GM23338 (cell line): Measurements from ENCODE around the gene BTRC.

Source experiments
- CREB1 ChIP-seq: fragments of 250-450 bp; sonication (Bioruptor Pico); IDR thresholded peaks from 2 replicates; pipeline ENCODE4 v1.5.0; 2020; ENCODE audit warnings: low read depth, mild to moderate bottlenecking, moderate library complexity
- EZH2 ChIP-seq: fragments of 200-600 bp; sonication (generic); IDR thresholded peaks from one replicate; pipeline ENCODE4 v1.8.0; 2017; ENCODE audit warnings: antibody characterized with exemption, mild to moderate bottlenecking, low read depth; ENCODE audit not compliant: unreplicated experiment
- EZH2phosphoT487 ChIP-seq: fragments of 200-600 bp; sonication (generic); IDR thresholded peaks from one replicate; pipeline ENCODE4 v1.8.1; 2018; ENCODE audit warnings: antibody characterized with exemption; ENCODE audit not compliant: unreplicated experiment
- JUNB ChIP-seq: IDR thresholded peaks from one replicate; pipeline ENCODE4 v1.6.1; 2016; ENCODE audit warnings: antibody characterized with exemption; ENCODE audit not compliant: unreplicated experiment
- NANOG ChIP-seq: IDR thresholded peaks from 2 replicates; pipeline ENCODE4 v1.6.1; 2016; ENCODE audit warnings: antibody characterized with exemption, borderline replicate concordance
- POLR2AphosphoS5 ChIP-seq: IDR thresholded peaks from 2 replicates; pipeline ENCODE4 v1.6.1; 2016; ENCODE audit warnings: antibody characterized with exemption, low read depth
- STAT1 ChIP-seq: IDR thresholded peaks from one replicate; pipeline ENCODE4 v1.6.1; 2016; ENCODE audit warnings: antibody characterized with exemption; ENCODE audit not compliant: unreplicated experiment
- ZNF114 ChIP-seq: fragments of 250-450 bp; sonication (Bioruptor Pico); IDR thresholded peaks from 2 replicates; pipeline ENCODE4 v1.5.0; 2020; ENCODE audit warnings: mild to moderate bottlenecking, moderate library complexity
- TF ChIP-seq, protein P1 (sequence below), 2 experiments: fragments of 200-600 bp in 1 of 2; sonication (generic) in 1 of 2; conservative IDR thresholded peaks; 2 replicates each; pipeline versions ENCODE4 v1.5.1 to v1.6.1; 2016 to 2017; ENCODE audit warnings: antibody characterized with exemption in 2 of 2, low read depth in 2 of 2, mild to moderate bottlenecking in 2 of 2, moderate library complexity in 1 of 2
- TF ChIP-seq, protein P2 (sequence below): IDR thresholded peaks from one replicate; pipeline ENCODE4 v1.6.1; 2018; ENCODE audit warnings: antibody characterized with exemption; ENCODE audit not compliant: unreplicated experiment
- TF ChIP-seq, protein P3 (sequence below): fragments of 250-450 bp; sonication (Bioruptor Pico); IDR thresholded peaks from 2 replicates; pipeline ENCODE4 v1.5.0; 2020; ENCODE audit warnings: mild to moderate bottlenecking, moderate library complexity
- TF ChIP-seq, protein P4 (sequence below): IDR thresholded peaks from 2 replicates; pipeline ENCODE4 v1.6.1; 2016; ENCODE audit warnings: antibody characterized with exemption

DNA sequence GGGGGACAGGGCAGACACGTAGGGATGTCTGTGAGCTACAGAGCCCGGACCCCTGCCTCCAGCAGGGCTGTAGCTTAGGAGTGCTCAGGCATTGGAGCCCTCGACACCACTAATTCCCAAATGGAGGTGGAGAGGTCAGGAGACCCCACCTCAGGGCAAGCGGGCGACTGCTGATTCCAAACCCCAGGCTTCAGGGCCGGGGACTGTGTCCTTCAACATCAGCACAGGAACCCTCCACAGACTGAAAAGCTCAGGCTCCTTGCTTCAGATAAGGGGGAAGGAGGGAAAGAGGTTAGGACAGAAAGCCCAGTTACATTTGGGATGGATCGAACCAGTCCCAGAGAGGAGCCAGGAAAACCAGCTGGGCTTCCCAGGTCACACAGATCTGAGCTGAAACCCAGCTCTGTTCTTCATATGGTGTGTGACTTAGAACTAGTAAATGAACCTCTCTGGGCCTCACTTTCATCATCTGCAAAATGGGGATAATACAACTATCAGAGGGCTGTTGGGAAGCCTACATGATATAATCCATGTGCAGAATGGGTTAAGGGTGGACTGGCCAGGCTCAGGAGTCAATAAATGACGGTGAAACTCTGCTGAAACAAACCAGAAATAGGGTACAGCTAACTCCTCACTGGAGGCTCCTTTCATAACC lies 217.4 kb downstream of the BTRC start:
- TF ChIP-seq, protein P1, sequence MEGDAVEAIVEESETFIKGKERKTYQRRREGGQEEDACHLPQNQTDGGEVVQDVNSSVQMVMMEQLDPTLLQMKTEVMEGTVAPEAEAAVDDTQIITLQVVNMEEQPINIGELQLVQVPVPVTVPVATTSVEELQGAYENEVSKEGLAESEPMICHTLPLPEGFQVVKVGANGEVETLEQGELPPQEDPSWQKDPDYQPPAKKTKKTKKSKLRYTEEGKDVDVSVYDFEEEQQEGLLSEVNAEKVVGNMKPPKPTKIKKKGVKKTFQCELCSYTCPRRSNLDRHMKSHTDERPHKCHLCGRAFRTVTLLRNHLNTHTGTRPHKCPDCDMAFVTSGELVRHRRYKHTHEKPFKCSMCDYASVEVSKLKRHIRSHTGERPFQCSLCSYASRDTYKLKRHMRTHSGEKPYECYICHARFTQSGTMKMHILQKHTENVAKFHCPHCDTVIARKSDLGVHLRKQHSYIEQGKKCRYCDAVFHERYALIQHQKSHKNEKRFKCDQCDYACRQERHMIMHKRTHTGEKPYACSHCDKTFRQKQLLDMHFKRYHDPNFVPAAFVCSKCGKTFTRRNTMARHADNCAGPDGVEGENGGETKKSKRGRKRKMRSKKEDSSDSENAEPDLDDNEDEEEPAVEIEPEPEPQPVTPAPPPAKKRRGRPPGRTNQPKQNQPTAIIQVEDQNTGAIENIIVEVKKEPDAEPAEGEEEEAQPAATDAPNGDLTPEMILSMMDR (conservative IDR thresholded peaks at IDR 0.05; ENCODE audit: low read depth in 2 of 2): no peak
- TF ChIP-seq POLR2AphosphoS5: no peak
- no peak for TF ChIP-seq EZH2
- no peak for TF ChIP-seq EZH2phosphoT487
- TF ChIP-seq, protein P2, sequence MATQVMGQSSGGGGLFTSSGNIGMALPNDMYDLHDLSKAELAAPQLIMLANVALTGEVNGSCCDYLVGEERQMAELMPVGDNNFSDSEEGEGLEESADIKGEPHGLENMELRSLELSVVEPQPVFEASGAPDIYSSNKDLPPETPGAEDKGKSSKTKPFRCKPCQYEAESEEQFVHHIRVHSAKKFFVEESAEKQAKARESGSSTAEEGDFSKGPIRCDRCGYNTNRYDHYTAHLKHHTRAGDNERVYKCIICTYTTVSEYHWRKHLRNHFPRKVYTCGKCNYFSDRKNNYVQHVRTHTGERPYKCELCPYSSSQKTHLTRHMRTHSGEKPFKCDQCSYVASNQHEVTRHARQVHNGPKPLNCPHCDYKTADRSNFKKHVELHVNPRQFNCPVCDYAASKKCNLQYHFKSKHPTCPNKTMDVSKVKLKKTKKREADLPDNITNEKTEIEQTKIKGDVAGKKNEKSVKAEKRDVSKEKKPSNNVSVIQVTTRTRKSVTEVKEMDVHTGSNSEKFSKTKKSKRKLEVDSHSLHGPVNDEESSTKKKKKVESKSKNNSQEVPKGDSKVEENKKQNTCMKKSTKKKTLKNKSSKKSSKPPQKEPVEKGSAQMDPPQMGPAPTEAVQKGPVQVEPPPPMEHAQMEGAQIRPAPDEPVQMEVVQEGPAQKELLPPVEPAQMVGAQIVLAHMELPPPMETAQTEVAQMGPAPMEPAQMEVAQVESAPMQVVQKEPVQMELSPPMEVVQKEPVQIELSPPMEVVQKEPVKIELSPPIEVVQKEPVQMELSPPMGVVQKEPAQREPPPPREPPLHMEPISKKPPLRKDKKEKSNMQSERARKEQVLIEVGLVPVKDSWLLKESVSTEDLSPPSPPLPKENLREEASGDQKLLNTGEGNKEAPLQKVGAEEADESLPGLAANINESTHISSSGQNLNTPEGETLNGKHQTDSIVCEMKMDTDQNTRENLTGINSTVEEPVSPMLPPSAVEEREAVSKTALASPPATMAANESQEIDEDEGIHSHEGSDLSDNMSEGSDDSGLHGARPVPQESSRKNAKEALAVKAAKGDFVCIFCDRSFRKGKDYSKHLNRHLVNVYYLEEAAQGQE: no peak
- TF ChIP-seq JUNB: no peak
- no peak for TF ChIP-seq STAT1
- no peak for TF ChIP-seq CREB1 (CRISPR knock-in tag)
- TF ChIP-seq ZNF114 (CRISPR knock-in tag): no peak
- TF ChIP-seq, protein P3, sequence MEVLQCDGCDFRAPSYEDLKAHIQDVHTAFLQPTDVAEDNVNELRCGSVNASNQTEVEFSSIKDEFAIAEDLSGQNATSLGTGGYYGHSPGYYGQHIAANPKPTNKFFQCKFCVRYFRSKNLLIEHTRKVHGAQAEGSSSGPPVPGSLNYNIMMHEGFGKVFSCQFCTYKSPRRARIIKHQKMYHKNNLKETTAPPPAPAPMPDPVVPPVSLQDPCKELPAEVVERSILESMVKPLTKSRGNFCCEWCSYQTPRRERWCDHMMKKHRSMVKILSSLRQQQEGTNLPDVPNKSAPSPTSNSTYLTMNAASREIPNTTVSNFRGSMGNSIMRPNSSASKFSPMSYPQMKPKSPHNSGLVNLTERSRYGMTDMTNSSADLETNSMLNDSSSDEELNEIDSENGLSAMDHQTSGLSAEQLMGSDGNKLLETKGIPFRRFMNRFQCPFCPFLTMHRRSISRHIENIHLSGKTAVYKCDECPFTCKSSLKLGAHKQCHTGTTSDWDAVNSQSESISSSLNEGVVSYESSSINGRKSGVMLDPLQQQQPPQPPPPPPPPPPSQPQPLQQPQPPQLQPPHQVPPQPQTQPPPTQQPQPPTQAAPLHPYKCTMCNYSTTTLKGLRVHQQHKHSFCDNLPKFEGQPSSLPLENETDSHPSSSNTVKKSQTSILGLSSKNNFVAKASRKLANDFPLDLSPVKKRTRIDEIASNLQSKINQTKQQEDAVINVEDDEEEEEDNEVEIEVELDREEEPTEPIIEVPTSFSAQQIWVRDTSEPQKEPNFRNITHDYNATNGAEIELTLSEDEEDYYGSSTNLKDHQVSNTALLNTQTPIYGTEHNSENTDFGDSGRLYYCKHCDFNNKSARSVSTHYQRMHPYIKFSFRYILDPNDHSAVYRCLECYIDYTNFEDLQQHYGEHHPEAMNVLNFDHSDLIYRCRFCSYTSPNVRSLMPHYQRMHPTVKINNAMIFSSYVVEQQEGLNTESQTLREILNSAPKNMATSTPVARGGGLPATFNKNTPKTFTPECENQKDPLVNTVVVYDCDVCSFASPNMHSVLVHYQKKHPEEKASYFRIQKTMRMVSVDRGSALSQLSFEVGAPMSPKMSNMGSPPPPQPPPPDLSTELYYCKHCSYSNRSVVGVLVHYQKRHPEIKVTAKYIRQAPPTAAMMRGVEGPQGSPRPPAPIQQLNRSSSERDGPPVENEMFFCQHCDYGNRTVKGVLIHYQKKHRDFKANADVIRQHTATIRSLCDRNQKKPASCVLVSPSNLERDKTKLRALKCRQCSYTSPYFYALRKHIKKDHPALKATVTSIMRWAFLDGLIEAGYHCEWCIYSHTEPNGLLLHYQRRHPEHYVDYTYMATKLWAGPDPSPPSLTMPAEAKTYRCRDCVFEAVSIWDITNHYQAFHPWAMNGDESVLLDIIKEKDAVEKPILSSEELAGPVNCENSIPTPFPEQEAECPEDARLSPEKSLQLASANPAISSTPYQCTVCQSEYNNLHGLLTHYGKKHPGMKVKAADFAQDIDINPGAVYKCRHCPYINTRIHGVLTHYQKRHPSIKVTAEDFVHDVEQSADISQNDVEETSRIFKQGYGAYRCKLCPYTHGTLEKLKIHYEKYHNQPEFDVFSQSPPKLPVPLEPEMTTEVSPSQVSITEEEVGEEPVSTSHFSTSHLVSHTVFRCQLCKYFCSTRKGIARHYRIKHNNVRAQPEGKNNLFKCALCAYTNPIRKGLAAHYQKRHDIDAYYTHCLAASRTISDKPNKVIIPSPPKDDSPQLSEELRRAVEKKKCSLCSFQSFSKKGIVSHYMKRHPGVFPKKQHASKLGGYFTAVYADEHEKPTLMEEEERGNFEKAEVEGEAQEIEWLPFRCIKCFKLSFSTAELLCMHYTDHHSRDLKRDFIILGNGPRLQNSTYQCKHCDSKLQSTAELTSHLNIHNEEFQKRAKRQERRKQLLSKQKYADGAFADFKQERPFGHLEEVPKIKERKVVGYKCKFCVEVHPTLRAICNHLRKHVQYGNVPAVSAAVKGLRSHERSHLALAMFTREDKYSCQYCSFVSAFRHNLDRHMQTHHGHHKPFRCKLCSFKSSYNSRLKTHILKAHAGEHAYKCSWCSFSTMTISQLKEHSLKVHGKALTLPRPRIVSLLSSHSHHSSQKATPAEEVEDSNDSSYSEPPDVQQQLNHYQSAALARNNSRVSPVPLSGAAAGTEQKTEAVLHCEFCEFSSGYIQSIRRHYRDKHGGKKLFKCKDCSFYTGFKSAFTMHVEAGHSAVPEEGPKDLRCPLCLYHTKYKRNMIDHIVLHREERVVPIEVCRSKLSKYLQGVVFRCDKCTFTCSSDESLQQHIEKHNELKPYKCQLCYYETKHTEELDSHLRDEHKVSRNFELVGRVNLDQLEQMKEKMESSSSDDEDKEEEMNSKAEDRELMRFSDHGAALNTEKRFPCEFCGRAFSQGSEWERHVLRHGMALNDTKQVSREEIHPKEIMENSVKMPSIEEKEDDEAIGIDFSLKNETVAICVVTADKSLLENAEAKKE: no peak
- no peak for TF ChIP-seq NANOG
- TF ChIP-seq, protein P4, sequence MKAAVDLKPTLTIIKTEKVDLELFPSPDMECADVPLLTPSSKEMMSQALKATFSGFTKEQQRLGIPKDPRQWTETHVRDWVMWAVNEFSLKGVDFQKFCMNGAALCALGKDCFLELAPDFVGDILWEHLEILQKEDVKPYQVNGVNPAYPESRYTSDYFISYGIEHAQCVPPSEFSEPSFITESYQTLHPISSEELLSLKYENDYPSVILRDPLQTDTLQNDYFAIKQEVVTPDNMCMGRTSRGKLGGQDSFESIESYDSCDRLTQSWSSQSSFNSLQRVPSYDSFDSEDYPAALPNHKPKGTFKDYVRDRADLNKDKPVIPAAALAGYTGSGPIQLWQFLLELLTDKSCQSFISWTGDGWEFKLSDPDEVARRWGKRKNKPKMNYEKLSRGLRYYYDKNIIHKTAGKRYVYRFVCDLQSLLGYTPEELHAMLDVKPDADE: no peak
